Measurements from ENCODE around the gene EXOC6B. TPM values are rescaled to one million over a fixed set of nuclear protein-coding genes. Genes with fewer than 3 reads are reported as not detected.
A peak's percentile ranks its signal among the peaks of the same experiment; 100 is the strongest.

The EXOC6B gene
- total RNA-seq, 4 donors from 2014 or later, result 14.6 to 49.6 (median 19.3) TPM

GRCh38 chr2:72153026-72153791, 672.6 kb downstream of the EXOC6B start:
- H3K36me3 ChIP-seq, result no peaks in the 10 kb centered on the region
- in situ Hi-C loops (cut with MboI; ENCODE audit: low sequenced_read_pairs in 4 of 4), result loop anchor here (5.0 to 25.0 kb wide), 10 partner anchors 228 to 618 kb away; no protein-coding TSS in a partner anchor
- no peak overlapping the region for H3K4me3 ChIP-seq
- intact Hi-C loops (cut with DNase I; ENCODE audit: low total_unique reads), result loop anchor here (5.0 to 10.0 kb wide), 3 partner anchors 156 to 541 kb away; no protein-coding TSS in a partner anchor
- no peak for ATAC-seq
- no peak for TF ChIP-seq POLR2A (IDR thresholded peaks at IDR 0.05)
- no peak for TF ChIP-seq CTCF (IDR thresholded peaks at IDR 0.05 in 4 of 5, conservative IDR thresholded peaks at IDR 0.05 in 1 of 5)
- no peak for DNase-seq
- peaks cover 13 to 20% of the 10 kb centered on the region in 2 donors for H3K4me1 ChIP-seq
- H3K9me3 ChIP-seq, result no peaks in the 10 kb centered on the region
- no peak overlapping the region for H3K27ac ChIP-seq
- H3K27me3 ChIP-seq, result peaks cover 11 to 17% (median 14%) of the 10 kb centered on the region in 3 donors

GRCh38 chr2:72150861-72151356, 674.9 kb downstream of the EXOC6B start:
- H3K4me3 ChIP-seq, result no peak overlapping the region
- in situ Hi-C loops (cut with MboI; ENCODE audit: low sequenced_read_pairs in 4 of 4), result loop anchor here (5.0 to 25.0 kb wide), 10 partner anchors 226 to 616 kb away; no protein-coding TSS in a partner anchor
- TF ChIP-seq POLR2A (IDR thresholded peaks at IDR 0.05), result no peak
- no peak for TF ChIP-seq CTCF (IDR thresholded peaks at IDR 0.05 in 4 of 5, conservative IDR thresholded peaks at IDR 0.05 in 1 of 5)
- ATAC-seq (no peak), DNase-seq (peak in 1 of 2 donors; percentile 10)
- peaks cover 33 to 37% (median 35%) of the 10 kb centered on the region in 3 donors for H3K27me3 ChIP-seq
- peaks cover 32 to 43% of the 10 kb centered on the region in 2 donors for H3K4me1 ChIP-seq
- no peaks in the 10 kb centered on the region for H3K36me3 ChIP-seq
- intact Hi-C loops (cut with DNase I; ENCODE audit: low total_unique reads), result loop anchor here (1.0 to 10.0 kb wide), 6 partner anchors 154 to 606 kb away; no protein-coding TSS in a partner anchor
- no peaks in the 10 kb centered on the region for H3K9me3 ChIP-seq
- H3K27ac ChIP-seq, result no peak overlapping the region

- in situ Hi-C loops (cut with MboI; ENCODE audit: low sequenced_read_pairs in 4 of 4), result loop anchor here (5.0 to 25.0 kb wide), 10 partner anchors 226 to 616 kb away; no protein-coding TSS in a partner anchor
- DNase-seq (peak; percentile 61 to 69), ATAC-seq (peak; percentile 78 to 84)
- Histone ChIP-seq H3K9me3 (no peaks in the 10 kb centered on the region), H3K4me3 (peak overlapping the region in 3 of 4 donors; percentile 53 to 66 (median 55)), H3K27ac (no peak overlapping the region), H3K27me3 (peaks cover 39 to 43% (median 41%) of the 10 kb centered on the region in 3 donors), H3K4me1 (peaks cover 38 to 49% of the 10 kb centered on the region in 2 donors), H3K36me3 (no peaks in the 10 kb centered on the region)
- intact Hi-C loops (cut with DNase I; ENCODE audit: low total_unique reads), result loop anchor here (1.0 to 10.0 kb wide), 6 partner anchors 153 to 605 kb away; no protein-coding TSS in a partner anchor
- no peak for TF ChIP-seq POLR2A (IDR thresholded peaks at IDR 0.05)
- peak; percentile 82 to 92 (median 89) for TF ChIP-seq CTCF (IDR thresholded peaks at IDR 0.05 in 4 of 5, conservative IDR thresholded peaks at IDR 0.05 in 1 of 5)
Measured at GRCh38 chr2:72150157-72150860, 675.5 kb downstream of the EXOC6B start.

- TF ChIP-seq POLR2A (IDR thresholded peaks at IDR 0.05) (no peak), CTCF (IDR thresholded peaks at IDR 0.05 in 4 of 5, conservative IDR thresholded peaks at IDR 0.05 in 1 of 5) (no peak)
- peak in 1 of 2 donors; percentile 14 for DNase-seq
- intact Hi-C loops (cut with DNase I; ENCODE audit: low total_unique reads), result loop anchor here (1.0 to 10.0 kb wide), 10 partner anchors 12 to 695 kb away; partner anchors contain the start of gene DYSF
- peak; percentile 3 to 5 for ATAC-seq
- Histone ChIP-seq H3K4me1 (peaks cover 42 to 55% of the 10 kb centered on the region in 2 donors), H3K27ac (no peak overlapping the region), H3K9me3 (no peaks in the 10 kb centered on the region), H3K27me3 (peaks cover 43 to 48% (median 45%) of the 10 kb centered on the region in 3 donors), H3K36me3 (no peaks in the 10 kb centered on the region), H3K4me3 (peak overlapping the region; percentile 52 to 66 (median 54))
- in situ Hi-C loops (cut with MboI; ENCODE audit: low sequenced_read_pairs in 4 of 4), result loop anchor here (5.0 to 25.0 kb wide), 10 partner anchors 225 to 615 kb away; no protein-coding TSS in a partner anchor
Measured at GRCh38 chr2:72149556-72150156, 676.2 kb downstream of the EXOC6B start.

All from gastrocnemius medialis (tissue), 4 donors.